Iris pigment epithelial cell (primary cell): Measurements from ENCODE around the gene PDCD5.
"Not testable (repeated sequence)": the region's sequence is repeated elsewhere in the genome, so short reads cannot be mapped to it uniquely, and the experiment has no call there.

ENCODE experiments used
- DNase-seq: peaks from one replicate; pipeline ENCODE4 v3.0.0-alpha.2; 2011; ENCODE audit warnings: low read depth

Gene PDCD5

GRCh38 chr19:32580353-32580900 is 563 bp upstream of the PDCD5 start:
- DNase-seq = no peak

- peak; percentile 70 for DNase-seq
These were observed 752 bp downstream of the PDCD5 start for GRCh38 chr19:32581705-32582179.

- not testable (repeated sequence) for DNase-seq
These were observed 6.9 kb downstream of the PDCD5 start for GRCh38 chr19:32587747-32588504.

DNA sequence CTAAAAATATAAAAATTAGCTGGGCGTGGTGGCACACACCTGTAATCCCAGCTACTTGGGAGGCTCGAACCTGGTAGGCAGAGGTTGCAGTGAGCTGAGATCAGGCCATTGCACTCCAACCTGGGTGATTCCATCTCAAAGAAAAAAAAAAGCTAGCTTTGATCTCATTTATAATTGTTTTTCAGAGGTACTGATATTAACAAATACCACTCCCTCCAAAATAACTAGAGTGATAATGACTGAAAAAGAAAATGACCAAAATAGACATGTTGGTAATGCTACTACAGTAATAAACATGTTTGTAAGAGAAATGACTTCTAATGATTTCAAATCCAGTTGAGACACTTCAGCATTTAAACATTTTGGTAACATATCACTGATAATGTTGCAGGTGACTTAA is 13.0 kb downstream of the PDCD5 start:
- no peak for DNase-seq

- DNase-seq = no peak
These were observed 14.5 kb downstream of the PDCD5 start for GRCh38 chr19:32595491-32595890.

DNA sequence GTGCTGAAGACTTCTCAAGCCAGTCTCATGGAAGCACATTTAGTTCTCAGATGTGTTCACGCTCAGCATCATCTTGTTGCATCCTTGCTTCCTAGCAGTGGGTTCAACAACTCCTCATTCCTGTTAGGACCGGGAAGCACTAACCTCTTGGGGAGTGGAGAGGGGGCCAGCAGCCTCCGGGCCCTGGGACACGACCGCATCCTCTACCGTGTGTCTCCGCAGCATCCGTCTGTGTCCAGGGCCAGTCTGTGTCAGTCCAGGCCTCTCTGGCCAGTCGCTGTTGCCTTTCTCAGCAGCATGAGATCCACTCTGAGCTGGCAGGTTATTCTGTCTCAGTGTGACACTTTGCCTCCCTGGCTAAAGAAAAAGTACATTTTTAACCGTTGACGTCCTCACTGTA is 17.0 kb downstream of the PDCD5 start:
- no peak for DNase-seq

GRCh38 chr19:32599258-32599657 is 18.3 kb downstream of the PDCD5 start:
- no peak for DNase-seq

DNA sequence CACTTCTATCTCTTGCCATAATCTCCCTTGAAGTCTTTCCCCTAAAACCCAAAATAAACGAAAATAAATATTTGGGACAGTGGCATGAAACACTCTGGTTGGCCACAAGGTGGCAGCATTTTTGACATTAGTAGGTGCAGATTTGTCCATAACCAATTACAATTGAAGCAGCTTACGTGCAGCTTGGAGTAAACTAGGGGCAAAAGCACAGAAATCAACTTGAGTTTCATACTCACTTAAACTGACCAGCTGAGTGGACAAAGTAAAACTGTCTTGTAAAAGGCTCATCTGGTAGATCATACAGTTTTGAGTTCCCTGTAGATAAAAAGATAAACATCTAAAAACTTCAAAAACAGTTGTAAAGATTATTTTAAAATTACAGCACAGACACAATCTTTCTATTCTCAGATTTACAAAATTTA is 18.8 kb downstream of the PDCD5 start:
- DNase-seq = peak; percentile 70

DNA sequence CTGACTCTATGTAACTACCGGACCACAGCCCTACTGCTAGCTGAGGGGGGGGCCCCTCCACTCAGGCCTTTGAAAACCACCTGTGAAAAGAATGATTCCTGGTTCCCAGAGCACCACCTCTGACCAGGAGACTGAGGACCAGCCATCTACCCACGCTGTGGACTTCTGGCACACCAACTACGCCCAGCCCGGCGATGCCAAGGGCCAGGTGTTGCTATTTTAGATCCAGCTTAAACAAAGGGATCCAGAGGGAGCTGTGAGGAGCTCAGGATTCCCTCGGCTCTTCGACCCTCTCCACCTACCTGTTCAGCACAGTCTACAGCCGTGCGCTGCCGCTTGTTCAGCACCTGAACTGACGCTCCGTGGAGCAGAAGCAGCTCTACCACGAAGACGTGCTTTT is 23.0 kb downstream of the PDCD5 start:
- DNase-seq = no peak

GRCh38 chr19:32605544-32605943 is 24.6 kb downstream of the PDCD5 start:
- DNase-seq = no peak

DNA sequence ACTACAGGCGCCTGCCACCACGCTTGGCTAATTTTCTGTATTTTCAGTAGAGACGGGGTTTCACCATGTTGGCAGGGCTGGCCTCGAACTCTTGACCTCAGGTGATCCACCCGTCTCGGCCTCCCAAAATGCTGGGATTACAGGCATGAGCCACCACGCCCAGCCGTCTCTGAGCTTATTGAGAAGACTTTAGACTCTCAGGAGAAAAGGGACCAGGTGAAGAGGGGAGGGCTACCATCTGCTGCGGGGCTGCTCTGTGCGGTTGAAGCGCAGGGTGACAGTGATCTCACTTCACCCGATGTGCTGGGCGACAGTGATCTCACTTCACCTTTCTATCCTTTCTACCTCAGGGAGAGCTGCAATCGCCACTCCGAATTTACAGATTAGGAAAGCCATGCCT is 25.3 kb downstream of the PDCD5 start:
- no peak for DNase-seq

- DNase-seq = no peak
These were observed 26.5 kb downstream of the PDCD5 start for GRCh38 chr19:32607479-32607878.

- DNase-seq = peak; percentile 43
These were observed 30.2 kb downstream of the PDCD5 start for GRCh38 chr19:32611161-32611560.

DNA sequence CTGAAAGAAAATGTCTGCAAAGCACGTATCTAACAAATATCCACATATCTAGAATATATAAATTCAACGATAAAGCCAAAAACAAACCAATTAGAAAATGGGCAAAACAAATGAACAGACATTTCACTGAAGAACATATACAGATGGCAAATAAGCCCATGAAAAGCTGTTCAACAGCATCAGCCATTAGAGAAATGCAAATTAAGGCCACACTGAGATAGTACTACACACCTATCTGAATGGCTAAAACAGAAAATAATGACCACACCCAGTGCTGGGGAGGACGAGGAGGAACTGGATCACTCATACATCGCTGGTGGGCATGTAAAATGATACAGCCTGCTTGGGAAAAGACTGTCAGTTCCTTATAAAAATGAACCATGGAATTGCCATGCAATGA is 32.0 kb downstream of the PDCD5 start:
- no peak for DNase-seq

DNA sequence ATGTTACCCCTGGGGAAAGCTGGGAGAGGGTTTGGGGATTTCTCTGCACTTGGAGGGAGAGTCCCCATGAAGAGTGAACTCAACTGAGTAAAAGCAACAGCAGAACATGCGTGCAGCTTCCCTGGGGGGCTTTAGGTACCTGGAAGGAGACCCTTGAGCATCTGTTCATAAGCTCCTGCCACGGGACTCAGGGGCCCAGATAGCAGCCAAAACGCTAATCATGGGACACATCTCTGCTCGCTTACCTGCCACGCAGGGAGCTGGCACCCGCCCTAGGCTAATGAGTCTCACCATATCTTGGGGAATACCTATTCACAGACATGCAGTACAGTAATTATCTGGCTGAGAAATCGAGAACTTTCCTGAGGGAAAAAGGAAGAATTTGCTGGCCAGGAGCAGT is 33.9 kb downstream of the PDCD5 start:
- DNase-seq = no peak

- no peak for DNase-seq
These were observed 34.6 kb downstream of the PDCD5 start for GRCh38 chr19:32615569-32615968.

- no peak for DNase-seq
These were observed 38.2 kb downstream of the PDCD5 start for GRCh38 chr19:32619051-32619685.

GRCh38 chr19:32622002-32622401 is 41.0 kb downstream of the PDCD5 start:
- DNase-seq = no peak

DNA sequence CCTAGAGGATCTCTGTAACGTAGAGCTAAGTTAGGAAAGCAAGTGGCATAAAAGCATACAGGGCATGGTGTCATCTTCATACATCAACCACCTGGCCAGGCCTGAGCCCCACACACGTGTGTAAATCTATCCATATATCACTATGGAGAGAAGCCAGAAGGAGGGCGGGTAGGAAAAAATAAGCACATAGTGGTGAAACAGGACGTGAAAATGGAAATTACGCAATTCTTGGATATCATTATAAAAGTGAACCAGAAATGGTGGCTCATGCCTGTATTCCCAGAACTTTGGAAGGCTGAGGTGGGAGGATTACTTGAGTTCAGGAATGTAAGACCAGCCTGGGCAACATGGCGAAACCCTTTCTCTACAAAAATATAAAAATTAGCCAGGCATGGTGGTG is 43.4 kb downstream of the PDCD5 start:
- DNase-seq = peak; percentile 31

DNA sequence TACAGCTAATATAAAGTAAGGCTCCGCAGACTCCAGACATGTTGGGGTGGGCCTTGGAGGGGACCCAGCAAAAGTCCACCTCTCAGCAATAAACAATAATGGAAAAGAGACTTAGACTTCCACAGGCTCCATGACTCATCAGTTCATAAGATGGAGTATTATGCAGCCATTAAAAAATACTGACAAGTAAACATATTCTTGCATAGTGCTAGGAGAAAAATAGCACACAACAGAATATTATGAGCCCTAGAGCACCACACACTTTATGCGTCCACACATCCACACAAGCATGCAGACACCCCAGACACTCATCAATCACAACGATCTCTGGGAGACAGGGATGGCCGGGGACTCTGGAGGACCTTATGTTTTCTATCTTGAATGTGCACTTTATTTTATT is 46.0 kb downstream of the PDCD5 start:
- DNase-seq = no peak

DNA sequence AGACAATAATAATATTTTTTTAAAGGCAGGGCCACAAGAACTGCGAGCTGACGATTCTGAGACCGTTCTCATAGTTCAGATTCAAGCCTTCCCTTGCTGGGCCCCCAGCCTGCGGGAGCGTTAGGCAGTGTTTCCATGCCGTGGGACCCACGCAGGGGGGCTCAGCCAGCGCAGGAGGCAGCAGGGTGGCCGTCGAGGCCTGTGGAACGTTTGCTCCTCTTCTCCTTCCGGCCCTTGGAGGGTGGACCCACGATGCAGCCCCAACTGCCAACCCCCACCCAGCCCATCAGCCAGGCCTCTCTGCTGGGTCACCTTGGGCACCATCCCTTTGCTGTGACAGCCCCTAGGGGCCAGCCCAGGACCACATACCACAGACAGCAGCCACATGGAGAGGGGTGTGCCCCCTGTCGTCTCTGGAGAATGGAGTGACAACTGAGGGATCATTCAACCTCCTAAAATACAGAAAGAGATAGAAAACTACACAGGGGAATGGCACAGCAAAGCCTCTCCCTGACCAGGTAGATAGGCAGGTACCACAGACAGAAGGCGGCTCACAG is 46.8 kb downstream of the PDCD5 start:
- DNase-seq = no peak

DNA sequence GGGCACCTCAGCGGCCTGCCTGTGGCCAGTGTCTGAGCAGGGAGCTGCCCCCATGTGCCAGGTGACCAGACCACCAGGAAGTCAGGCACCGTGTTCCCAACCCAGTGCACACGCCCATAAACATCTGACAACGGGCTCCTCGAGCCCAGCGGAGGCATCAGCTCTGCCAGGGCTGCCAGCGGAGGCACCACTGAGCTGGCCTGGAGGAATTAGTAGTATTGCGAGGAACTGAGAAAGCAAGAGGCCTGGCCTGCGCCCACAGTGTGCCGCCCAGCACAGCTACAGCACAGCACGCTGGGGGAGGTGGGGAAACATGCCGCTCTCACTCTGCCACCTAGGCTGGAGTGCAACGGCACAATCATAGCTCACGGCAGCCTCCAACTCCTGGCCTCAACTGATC is 49.3 kb downstream of the PDCD5 start:
- DNase-seq = no peak

DNA sequence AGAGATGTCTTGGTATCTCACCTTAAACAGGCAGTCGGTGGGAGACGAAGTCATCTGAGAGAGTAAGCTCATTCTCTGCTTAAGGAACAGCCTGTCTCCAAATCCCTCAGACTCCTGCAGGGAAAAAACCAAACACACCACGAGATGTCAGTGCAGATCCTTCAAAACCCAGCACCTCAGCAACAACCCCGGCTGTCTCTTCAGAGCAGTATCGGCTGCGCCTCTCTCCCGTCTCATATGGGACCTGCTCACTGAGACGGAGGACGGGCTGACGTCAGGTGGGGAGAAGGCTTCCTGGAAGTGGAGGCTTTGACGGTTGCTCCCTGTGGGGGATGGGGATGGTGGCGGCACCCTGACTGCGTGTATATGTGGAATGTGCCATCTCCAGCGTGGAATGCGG is 50.4 kb downstream of the PDCD5 start:
- no peak for DNase-seq
